GM23338 (cell line): ENCODE measurements around the gene KBTBD6. TPM values are rescaled to one million over a fixed set of nuclear protein-coding genes. Genes with fewer than 3 reads are reported as not detected.

Experiments used
- ATAC-seq: fragments of 200-7000 bp; cut with Tn5 transposase; 3 replicates; pipeline ENCODE4 v1.9.1; 2020
- DNase-seq: peaks from one replicate; pipeline ENCODE4 v3.0.0-alpha.2; 2015; ENCODE audit warnings: low spot score
- H2AFZ ChIP-seq: fragments of 200-600 bp; sonication (generic); 2 replicates; pipeline ENCODE4 v1.8.0; 2016; ENCODE audit warnings: antibody characterized with exemption, mild to moderate bottlenecking, moderate library complexity
- H3F3A ChIP-seq: fragments of 200-600 bp; sonication (generic); replicated peaks from 2 replicates; pipeline ENCODE4 v1.8.0; 2017; ENCODE audit warnings: antibody characterized with exemption, mixed run types, low read depth
- H3K27ac ChIP-seq: fragments of 200-600 bp; sonication (generic); 2 replicates; pipeline ENCODE4 v1.6.1; 2016; ENCODE audit warnings: low read depth
- H3K27me3 ChIP-seq: fragments of 200-600 bp; sonication (generic); 2 replicates; pipeline ENCODE4 v1.8.0; 2016; ENCODE audit warnings: mild to moderate bottlenecking, mixed run types, moderate library complexity; ENCODE audit not compliant: insufficient read depth
- H3K36me3 ChIP-seq: fragments of 200-600 bp; sonication (generic); 2 replicates; pipeline ENCODE4 v1.8.0; 2016; ENCODE audit warnings: mild to moderate bottlenecking; ENCODE audit not compliant: insufficient read depth
- H3K4me1 ChIP-seq: fragments of 200-600 bp; sonication (generic); 2 replicates; pipeline ENCODE4 v1.8.0; 2016; ENCODE audit warnings: mild to moderate bottlenecking, moderate library complexity; ENCODE audit not compliant: insufficient read depth
- H3K4me2 ChIP-seq: fragments of 200-600 bp; sonication (generic); 2 replicates; pipeline ENCODE4 v1.7.1; 2017; ENCODE audit warnings: mixed run types
- H3K4me3 ChIP-seq: fragments of 200-600 bp; sonication (generic); 2 replicates; pipeline ENCODE4 v1.6.1; 2016; ENCODE audit warnings: mixed run types
- H3K79me2 ChIP-seq: fragments of 200-600 bp; sonication (generic); replicated peaks from 2 replicates; pipeline ENCODE4 v1.8.0; 2017; ENCODE audit warnings: mild to moderate bottlenecking; ENCODE audit not compliant: insufficient read depth
- H3K9me2 ChIP-seq: fragments of 200-600 bp; sonication (generic); 2 replicates; pipeline ENCODE4 v1.8.0; 2017; ENCODE audit not compliant: insufficient read depth
- H4K20me1 ChIP-seq: fragments of 200-600 bp; sonication (generic); replicated peaks from 2 replicates; pipeline ENCODE4 v1.8.0; 2017; ENCODE audit warnings: mild to moderate bottlenecking; ENCODE audit not compliant: insufficient read depth
- H3K27ac Mint-ChIP-seq: 2 replicates; pipeline ENCODE4 v1.8.0; 2020; ENCODE audit warnings: inconsistent platforms, mild to moderate bottlenecking, moderate library complexity, mixed read lengths
- H3K27me3 Mint-ChIP-seq: 3 replicates; pipeline ENCODE4 v1.8.0; 2022; ENCODE audit warnings: low read depth, mild to moderate bottlenecking, moderate library complexity, mixed read lengths, inconsistent platforms; ENCODE audit not compliant: insufficient read depth, poor library complexity
- H3K36me3 Mint-ChIP-seq: 3 replicates; pipeline ENCODE4 v1.8.0; 2021; ENCODE audit warnings: low read depth, mild to moderate bottlenecking, inconsistent platforms, moderate library complexity, mixed read lengths
- H3K4me1 Mint-ChIP-seq: 3 replicates; pipeline ENCODE4 v1.8.0; 2020; ENCODE audit warnings: mild to moderate bottlenecking, inconsistent platforms, mixed read lengths
- H3K4me3 Mint-ChIP-seq: 3 replicates; pipeline ENCODE4 v1.8.0; 2021; ENCODE audit warnings: moderate library complexity, mild to moderate bottlenecking, inconsistent platforms, mixed read lengths
- H3K9me3 Mint-ChIP-seq: 3 replicates; pipeline ENCODE4 v1.8.0; 2020; ENCODE audit warnings: moderate library complexity, mild to moderate bottlenecking, inconsistent platforms, mixed read lengths
- CREB1 ChIP-seq: fragments of 250-450 bp; sonication (Bioruptor Pico); IDR thresholded peaks from 2 replicates; pipeline ENCODE4 v1.5.0; 2020; ENCODE audit warnings: low read depth, mild to moderate bottlenecking, moderate library complexity
- CTCF ChIP-seq, 2 experiments: fragments of 200-600 bp in 1 of 2; sonication (generic) in 1 of 2; conservative IDR thresholded peaks; 2 replicates each; pipeline versions ENCODE4 v1.5.1 to v1.6.1; 2016 to 2017; ENCODE audit warnings: antibody characterized with exemption in 2 of 2, low read depth in 2 of 2, mild to moderate bottlenecking in 2 of 2, moderate library complexity in 1 of 2
- ETS1 ChIP-seq: IDR thresholded peaks from 2 replicates; pipeline ENCODE4 v1.6.1; 2016; ENCODE audit warnings: antibody characterized with exemption
- EZH2 ChIP-seq: fragments of 200-600 bp; sonication (generic); IDR thresholded peaks from one replicate; pipeline ENCODE4 v1.8.0; 2017; ENCODE audit warnings: antibody characterized with exemption, mild to moderate bottlenecking, low read depth; ENCODE audit not compliant: unreplicated experiment
- EZH2phosphoT487 ChIP-seq: fragments of 200-600 bp; sonication (generic); IDR thresholded peaks from one replicate; pipeline ENCODE4 v1.8.1; 2018; ENCODE audit warnings: antibody characterized with exemption; ENCODE audit not compliant: unreplicated experiment
- JUNB ChIP-seq: IDR thresholded peaks from one replicate; pipeline ENCODE4 v1.6.1; 2016; ENCODE audit warnings: antibody characterized with exemption; ENCODE audit not compliant: unreplicated experiment
- NANOG ChIP-seq: IDR thresholded peaks from 2 replicates; pipeline ENCODE4 v1.6.1; 2016; ENCODE audit warnings: antibody characterized with exemption, borderline replicate concordance
- POLR2AphosphoS5 ChIP-seq: IDR thresholded peaks from 2 replicates; pipeline ENCODE4 v1.6.1; 2016; ENCODE audit warnings: antibody characterized with exemption, low read depth
- REST ChIP-seq: IDR thresholded peaks from one replicate; pipeline ENCODE4 v1.6.1; 2018; ENCODE audit warnings: antibody characterized with exemption; ENCODE audit not compliant: unreplicated experiment
- STAT1 ChIP-seq: IDR thresholded peaks from one replicate; pipeline ENCODE4 v1.6.1; 2016; ENCODE audit warnings: antibody characterized with exemption; ENCODE audit not compliant: unreplicated experiment
- ZNF114 ChIP-seq: fragments of 250-450 bp; sonication (Bioruptor Pico); IDR thresholded peaks from 2 replicates; pipeline ENCODE4 v1.5.0; 2020; ENCODE audit warnings: mild to moderate bottlenecking, moderate library complexity
- ZNF331 ChIP-seq: fragments of 250-450 bp; sonication (Bioruptor Pico); IDR thresholded peaks from 2 replicates; pipeline ENCODE4 v1.5.0; 2020; ENCODE audit warnings: low read depth, mild to moderate bottlenecking, moderate library complexity
- ZNF462 ChIP-seq: fragments of 250-450 bp; sonication (Bioruptor Pico); IDR thresholded peaks from 2 replicates; pipeline ENCODE4 v1.5.0; 2020; ENCODE audit warnings: mild to moderate bottlenecking, moderate library complexity
- polyA plus RNA-seq: library from polyadenylated mRNA; unstranded; fragments of >200 nt; fragmentation: Nextera tagmentation; extraction: Ambion mirVana; gene quantifications from 2 replicates; pipeline ENCODE4 v1.2.1, GENCODE V29; 2016
- total RNA-seq: library from RNA; depleted of rRNA; stranded (reverse); fragments of >200 nt; shearing (Covaris generic); gene quantifications from 2 replicates; pipeline ENCODE4 v1.2.3, GENCODE V29; 2014

KBTBD6 gene
- total and polyA plus RNA-seq, 2 experiments from 2014 or later = 5.7 to 13.5 TPM

GRCh38 chr13:41137951-41138350 lies 5.3 kb upstream of the KBTBD6 start:
- Mint-ChIP-seq H3K36me3 (no peaks in the 10 kb centered on the region; the same call in 2 of the 3 replicates), H3K27me3 (no peaks in the 10 kb centered on the region), H3K9me3 (no peaks in the 10 kb centered on the region), H3K4me1 (peaks cover 14% of the 10 kb centered on the region; the same call in 2 of the 3 replicates), H3K4me3 (no peak overlapping the region), H3K27ac (no peak overlapping the region)
- Histone ChIP-seq H3F3A (no peaks in the 10 kb centered on the region), H4K20me1 (no peaks in the 10 kb centered on the region), H3K4me2 (no peak overlapping the region), H2AFZ (no peak overlapping the region), H3K36me3 (no peaks in the 10 kb centered on the region), H3K4me3 (no peak overlapping the region), H3K27ac (no peak overlapping the region), H3K27me3 (no peaks in the 10 kb centered on the region), H3K4me1 (0 out of 2 replicates have a peak, but pooled peaks cover 6% of the 10 kb centered on the region), H3K79me2 (no peaks in the 10 kb centered on the region), H3K9me2 (no peaks in the 10 kb centered on the region; the same call in 1 of the 2 replicates)
- TF ChIP-seq EZH2 (no peak), NANOG (no peak), EZH2phosphoT487 (no peak), CTCF (conservative IDR thresholded peaks at IDR 0.05; ENCODE audit: low read depth in 2 of 2) (no peak), REST (no peak), ZNF114 (CRISPR knock-in tag) (no peak), STAT1 (no peak), POLR2AphosphoS5 (no peak), ETS1 (no peak), ZNF462 (CRISPR knock-in tag) (no peak), JUNB (no peak), ZNF331 (CRISPR knock-in tag) (no peak), CREB1 (no peak)
- ATAC-seq (no peak), DNase-seq (no peak)
